Endothelial cell of umbilical vein (primary cell): ENCODE results near the gene AP5Z1. TPM values are rescaled to one million over a fixed set of nuclear protein-coding genes. Genes with fewer than 3 reads are reported as not detected.

Experiments used
- BruUV-seq: library from RNA; stranded (reverse); fragments of 400-500 nt; replicated peaks from 2 replicates; lab custom pipeline; 2021; lab: Mats Ljungman, UMichigan
- CTCF ChIA-PET: fragments of 300-600, 350-600 bp; sonication (Branson Sonifier 250); formaldehyde crosslinking; loops from one replicate; lab custom pipeline; 2021; ENCODE audit warnings: antibody characterized with exemption, inconsistent platforms; lab: Charles Lee
- POLR2A ChIA-PET: fragments of 300-600, 350-600 bp; sonication (Branson Sonifier 250); formaldehyde crosslinking; loops from one replicate; lab custom pipeline; 2021; ENCODE audit warnings: antibody characterized with exemption, inconsistent platforms; lab: Charles Lee
- DNase-seq: peaks from one replicate; pipeline ENCODE4 v3.0.0-alpha.2; 2011; ENCODE audit warnings: low read depth, low spot score
- FAIRE-seq: peaks from 2 replicates; lab custom pipeline; 2011; peaks lifted over from hg19 to GRCh38; lab: Jason Lieb, UNC
- H2AFZ ChIP-seq: 2 replicates; pipeline ENCODE4 v1.6.0; 2012; ENCODE audit warnings: low read depth, low read length, control low read depth, inconsistent platforms
- H3K27ac ChIP-seq: 2 replicates; pipeline ENCODE4 v1.5.1; 2011; ENCODE audit warnings: low read depth, mild to moderate bottlenecking, control low read depth, low read length, moderate library complexity; ENCODE audit not compliant: insufficient read depth
- H3K27me3 ChIP-seq, 2 experiments: 2 replicates each; pipeline versions ENCODE4 v1.6.0 to v1.6.1; 2011; ENCODE audit warnings: low read length in 2 of 2, mixed read lengths in 1 of 2; ENCODE audit not compliant: control insufficient read depth in 2 of 2, insufficient read depth in 2 of 2
- H3K36me3 ChIP-seq, 2 experiments: 2 replicates in 1 of 2; 3 replicates in 1 of 2; pipeline ENCODE4 v1.5.1; 2011; ENCODE audit warnings: low read length in 2 of 2, mild to moderate bottlenecking in 1 of 2, moderate library complexity in 1 of 2; ENCODE audit not compliant: control insufficient read depth in 2 of 2, insufficient read depth in 2 of 2; ENCODE audit errors: extremely low read depth in 1 of 2
- H3K4me1 ChIP-seq: 3 replicates; pipeline ENCODE4 v1.5.1; 2011; ENCODE audit warnings: mild to moderate bottlenecking, low read length; ENCODE audit not compliant: control insufficient read depth, insufficient read depth; ENCODE audit errors: extremely low read depth
- H3K4me2 ChIP-seq: 2 replicates; pipeline ENCODE4 v1.6.1; 2011; ENCODE audit warnings: low read length, control low read depth, mixed read lengths; ENCODE audit not compliant: insufficient read depth
- H3K4me3 ChIP-seq, 3 experiments: fragments of 200-600 bp in 1 of 3; sonication (generic), shearing (Covaris generic) in 1 of 3; replicated peaks in 1 of 3; 2 replicates each; pipeline ENCODE4 v1.5.1; 2011 to 2016; ENCODE audit warnings: control low read depth in 3 of 3, low read length in 3 of 3, mild to moderate bottlenecking in 2 of 3, inconsistent platforms in 1 of 3, low read depth in 1 of 3, moderate library complexity in 1 of 3; ENCODE audit not compliant: insufficient read depth in 1 of 3
- H3K79me2 ChIP-seq: 2 replicates; pipeline ENCODE4 v1.6.0; 2012; ENCODE audit warnings: low read length, inconsistent platforms; ENCODE audit not compliant: control insufficient read depth, insufficient read depth
- H3K9ac ChIP-seq: replicated peaks from 2 replicates; pipeline ENCODE3; 2011; ENCODE audit warnings: low read length, control low read depth; ENCODE audit not compliant: insufficient read depth; ENCODE audit errors: extremely low read depth
- H3K9me1 ChIP-seq: replicated peaks from 3 replicates; pipeline ENCODE4 v1.6.0; 2011; ENCODE audit warnings: mild to moderate bottlenecking, low read length; ENCODE audit not compliant: control insufficient read depth, insufficient read depth; ENCODE audit errors: extremely low read depth
- H3K9me3 ChIP-seq: replicated peaks from 2 replicates; pipeline ENCODE4 v1.5.1; 2012; ENCODE audit warnings: low read length, inconsistent platforms; ENCODE audit not compliant: control insufficient read depth, insufficient read depth
- H4K20me1 ChIP-seq: replicated peaks from 2 replicates; pipeline ENCODE3; 2011; ENCODE audit warnings: mild to moderate bottlenecking, low read length; ENCODE audit not compliant: control insufficient read depth, insufficient read depth; ENCODE audit errors: extremely low read depth
- CTCF ChIP-seq, 2 donors: IDR thresholded peaks; 1 replicate in 1 of 2; 2 replicates in 1 of 2; pipeline ENCODE4 v1.5.1; 2011; ENCODE audit warnings: low read length in 2 of 2, mild to moderate bottlenecking in 2 of 2, moderate library complexity in 2 of 2, control low read depth in 1 of 2, inconsistent platforms in 1 of 2, low read depth in 1 of 2; ENCODE audit not compliant: insufficient read depth in 1 of 2; ENCODE audit errors: extremely low read depth in 1 of 2
- EZH2 ChIP-seq: IDR thresholded peaks from 2 replicates; pipeline ENCODE4 v1.6.1; 2012; ENCODE audit warnings: borderline replicate concordance, low read depth, mild to moderate bottlenecking, moderate library complexity, low read length, inconsistent platforms; ENCODE audit not compliant: severe bottlenecking
- JUN ChIP-seq: IDR thresholded peaks from 2 replicates; pipeline ENCODE4 v1.6.1; 2011; ENCODE audit warnings: borderline replicate concordance, low read depth; ENCODE audit not compliant: insufficient read length, insufficient read depth
- MAX ChIP-seq: IDR thresholded peaks from 2 replicates; pipeline ENCODE4 v1.6.1; 2011; ENCODE audit not compliant: insufficient read depth, insufficient read length
- MYC ChIP-seq: IDR thresholded peaks from one replicate; pipeline ENCODE4 v1.6.1; 2011; ENCODE audit warnings: mild to moderate bottlenecking, low read depth, low read length
- POLR2A ChIP-seq: IDR thresholded peaks from 2 replicates; pipeline ENCODE4 v1.6.1; 2012; ENCODE audit warnings: low read depth, mild to moderate bottlenecking, control low read depth, low read length
- POLR2AphosphoS5 ChIP-seq: IDR thresholded peaks from 2 replicates; pipeline ENCODE4 v1.6.1; 2012; ENCODE audit warnings: low read depth, mild to moderate bottlenecking, control low read depth, low read length, moderate library complexity; ENCODE audit not compliant: insufficient read depth
- dilution Hi-C: fragments of 300-500 bp; cut with MboI; formaldehyde crosslinking; loops from one replicate; pipeline ENCODE4 v1.15.0; 2019; ENCODE audit warnings: low sequenced_read_pairs; ENCODE audit not compliant: extremely low pct_ligation_motif_present
- intact Hi-C: fragments of 100-400 bp; cut with micrococcal nuclease; formaldehyde crosslinking; loops from one replicate; pipeline ENCODE4 v1.10.0; 2022
- polyA plus RNA-seq, 4 experiments: library from polyadenylated mRNA; depleted of rRNA in 3 of 4; stranded (reverse) in 3 of 4; unstranded in 1 of 4; fragments of >200 nt; gene quantifications; 2 replicates each; pipeline versions ENCODE4 v1.2.1 to v1.2.3, GENCODE V29; 2011 to 2012; ENCODE audit warnings: missing spikeins in 1 of 4
- total RNA-seq: library from RNA; stranded (reverse); gene quantifications from 2 replicates; pipeline ENCODE4 v1.2.3, GENCODE V29; 2021

AP5Z1 gene
- total and polyA plus RNA-seq, 2 donors (not counting 3 experiments of a cell fraction or from before 2014, with no cell fraction given), result 53.7 to 58.9 TPM

- dilution Hi-C loops, result no loop called here
Observed at GRCh38 chr7:4800926-4801838, 25.8 kb downstream of the AP5Z1 start.

More at GRCh38 chr7:4800926-4801838, 25.8 kb downstream of the AP5Z1 start:
- H3K27me3 ChIP-seq, result no peaks in the 10 kb centered on the region
- no peaks in the 10 kb centered on the region for H3K36me3 ChIP-seq
- no peak for DNase-seq
- no peaks in the 10 kb centered on the region for H3K4me1 ChIP-seq
- intact Hi-C loops, result no loop called here
- no peak overlapping the region for H3K4me3 ChIP-seq
- H3K4me2 ChIP-seq, result no peak overlapping the region
- H3K27ac ChIP-seq, result no peak overlapping the region
- ChIA-PET CTCF (interaction anchor here (9.9 kb wide), 1 partner anchor 284 kb away, joined by 104 read pairs; no protein-coding TSS in a partner anchor), POLR2A (no interaction called here)
- H3K9ac ChIP-seq, result no peak overlapping the region
- no peaks in the 10 kb centered on the region for H3K79me2 ChIP-seq
- no peak for FAIRE-seq
- H2AFZ ChIP-seq, result no peak overlapping the region
- no peak for TF ChIP-seq EZH2
- TF ChIP-seq POLR2AphosphoS5, result no peak
- no peak for TF ChIP-seq MAX
- TF ChIP-seq CTCF (IDR thresholded peaks at IDR 0.05; ENCODE audit: extremely low read depth in 1 of 2, insufficient read depth in 1 of 2, low read depth in 1 of 2, low read length in 2 of 2), result no peak
- no peak for TF ChIP-seq MYC
- no peak for TF ChIP-seq JUN
- TF ChIP-seq POLR2A, result no peak
- no peaks in the 10 kb centered on the region for H3K9me1 ChIP-seq
- no peaks in the 10 kb centered on the region for H3K9me3 ChIP-seq
- no peaks in the 10 kb centered on the region for H4K20me1 ChIP-seq
- no TSS peak for BruUV-seq
